Anterior cingulate cortex (tissue), 58 donors: ENCODE data around the gene DDIT3.
"Not testable (repeated sequence)": the region's sequence is repeated elsewhere in the genome, so short reads cannot be mapped to it uniquely, and the experiment has no call there.

Experiments
- DNase-seq, 58 donors: peaks; one replicate each; lab custom pipeline; 2025; lab: John Stamatoyannopoulos, UW

The DDIT3 gene, protein sequence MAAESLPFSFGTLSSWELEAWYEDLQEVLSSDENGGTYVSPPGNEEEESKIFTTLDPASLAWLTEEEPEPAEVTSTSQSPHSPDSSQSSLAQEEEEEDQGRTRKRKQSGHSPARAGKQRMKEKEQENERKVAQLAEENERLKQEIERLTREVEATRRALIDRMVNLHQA

GRCh38 chr12:57520053-57520818 lies at the start of gene DDIT3:
TSS of gene DDIT3 (minus strand) at chr12:57520514. CDS start at chr12:57517406, 3,108 bp downstream.
- DNase-seq: peak; percentile 93 to 100 (median 98)

GRCh38 chr12:57569858-57570257 lies 49.5 kb upstream of the DDIT3 start:
- no peak for DNase-seq

DNA sequence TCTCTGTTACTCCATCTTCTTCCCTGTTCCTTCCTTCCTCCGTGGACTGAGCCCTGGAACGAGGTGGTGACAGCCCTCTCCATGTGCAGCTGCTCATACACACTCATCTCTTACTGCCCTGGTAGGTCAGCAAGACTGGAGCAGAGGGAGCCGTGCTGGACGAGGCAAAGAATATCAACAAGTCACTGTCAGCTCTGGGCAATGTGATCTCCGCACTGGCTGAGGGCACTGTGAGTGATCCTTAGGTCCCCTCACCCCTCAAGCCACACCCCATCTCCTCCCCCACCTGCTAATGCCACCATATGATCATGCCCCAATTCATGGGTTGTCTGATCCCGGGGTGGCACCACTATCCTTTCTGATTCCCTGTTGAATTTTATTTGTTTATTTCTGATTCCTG lies 48.5 kb upstream of the DDIT3 start:
- DNase-seq: no peak

GRCh38 chr12:57564178-57564740 lies 43.9 kb upstream of the DDIT3 start:
- DNase-seq: no peak

- DNase-seq: no peak
These were observed 43.0 kb upstream of the DDIT3 start for GRCh38 chr12:57563358-57563757.

DNA sequence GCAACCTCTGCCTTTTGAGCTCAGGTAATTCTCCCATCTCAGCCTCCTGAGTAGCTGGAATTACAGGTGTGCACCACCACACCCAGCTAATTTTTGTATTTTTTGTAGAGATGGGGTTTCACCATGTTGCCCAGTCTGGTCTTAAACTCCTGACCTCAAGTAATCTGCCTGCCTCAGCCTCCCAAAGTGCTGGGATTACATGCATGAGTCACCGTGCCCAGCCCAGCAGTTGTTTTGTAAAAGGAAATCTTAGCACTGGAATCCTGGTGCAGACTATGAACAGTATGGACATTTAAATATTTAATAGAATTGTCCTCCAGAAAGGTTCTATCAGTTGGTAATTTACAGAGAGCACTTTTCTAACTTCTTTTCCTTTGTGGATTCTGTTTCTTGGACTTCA lies 40.8 kb upstream of the DDIT3 start:
- DNase-seq: not testable (repeated sequence)

DNA sequence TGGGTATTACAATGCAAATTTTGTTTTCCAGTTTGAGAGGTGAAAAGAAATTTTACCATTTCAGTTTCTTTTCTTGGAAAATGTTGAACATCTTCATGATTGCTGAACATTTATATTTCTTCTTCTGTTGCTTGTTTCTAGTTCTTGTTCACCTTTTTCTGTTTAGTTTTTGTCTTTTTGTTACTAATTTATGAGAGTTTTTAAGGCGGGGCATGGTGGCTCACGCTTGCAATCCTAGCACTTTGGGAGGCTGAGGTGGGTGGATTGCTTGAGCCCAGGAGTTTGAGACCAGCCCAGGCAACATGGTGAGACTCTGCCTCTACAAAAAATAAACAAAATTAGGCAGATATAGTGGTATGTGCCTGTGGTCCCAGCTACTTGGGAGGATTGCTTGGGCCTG lies 40.2 kb upstream of the DDIT3 start:
- DNase-seq: no peak

DNA sequence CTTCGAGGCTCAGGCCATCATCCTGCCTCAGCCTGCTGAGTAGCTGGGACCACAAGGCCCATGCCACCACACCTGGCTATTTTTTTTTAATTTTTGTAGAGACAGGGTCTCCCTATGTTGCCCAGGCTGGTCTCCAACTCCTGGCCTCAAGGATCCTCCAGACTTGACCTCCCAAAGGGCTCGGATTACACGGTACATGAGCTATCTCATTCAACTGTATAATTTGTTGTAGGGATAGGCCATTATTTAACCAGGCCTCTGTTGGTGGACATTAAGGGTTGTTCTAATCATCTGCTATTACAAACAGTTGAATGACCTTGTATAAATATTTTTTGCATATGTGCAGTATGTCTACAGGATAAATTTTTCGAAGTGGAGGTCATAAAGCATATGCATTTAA lies 38.5 kb upstream of the DDIT3 start:
- DNase-seq: no peak

GRCh38 chr12:57554897-57555296 lies 34.6 kb upstream of the DDIT3 start:
- no peak for DNase-seq

- no peak for DNase-seq
These were observed 34.1 kb upstream of the DDIT3 start for GRCh38 chr12:57554453-57554852.

DNA sequence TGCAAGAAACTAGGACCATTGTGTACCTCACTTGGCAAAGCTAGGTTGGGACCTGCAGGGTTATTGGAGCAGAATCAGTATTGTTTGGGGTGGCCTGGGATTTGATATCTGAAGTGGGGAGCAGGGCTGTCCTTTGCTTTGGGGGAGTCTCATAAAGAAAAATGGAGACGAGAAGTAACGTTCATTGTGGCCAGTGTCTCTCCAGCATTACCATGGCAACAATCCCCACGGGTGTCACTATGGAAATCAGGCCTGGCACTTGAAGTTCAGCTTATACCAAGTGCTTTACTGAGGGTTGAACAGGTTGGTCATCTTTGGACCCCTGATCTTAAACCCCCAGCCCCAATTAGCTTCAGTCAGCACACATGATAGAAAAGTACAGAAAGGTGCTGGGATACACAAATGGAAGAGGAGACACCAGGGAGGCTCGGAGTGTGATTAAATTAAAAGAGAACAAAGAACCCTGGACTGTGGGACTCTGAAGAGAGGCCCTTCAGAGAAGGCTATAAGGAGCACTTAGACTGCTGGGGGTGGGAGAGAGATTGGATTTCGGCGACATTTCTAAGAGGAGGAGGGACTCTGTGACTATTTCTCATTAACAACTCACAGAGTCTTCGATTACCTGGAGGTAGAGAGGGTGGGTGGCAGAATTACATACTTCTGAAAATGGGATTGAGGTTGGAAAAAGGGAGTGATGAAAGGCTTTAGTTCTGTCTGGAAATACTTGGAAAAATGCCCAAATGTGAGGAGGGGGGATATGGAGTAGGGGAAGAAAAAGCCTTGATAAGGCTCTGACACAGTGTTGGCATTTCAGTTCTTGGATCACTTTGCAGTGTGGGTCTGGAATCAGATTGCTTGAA lies 33.3 kb upstream of the DDIT3 start:
- peak in 1 of 58 donors; percentile 24 for DNase-seq

DNA sequence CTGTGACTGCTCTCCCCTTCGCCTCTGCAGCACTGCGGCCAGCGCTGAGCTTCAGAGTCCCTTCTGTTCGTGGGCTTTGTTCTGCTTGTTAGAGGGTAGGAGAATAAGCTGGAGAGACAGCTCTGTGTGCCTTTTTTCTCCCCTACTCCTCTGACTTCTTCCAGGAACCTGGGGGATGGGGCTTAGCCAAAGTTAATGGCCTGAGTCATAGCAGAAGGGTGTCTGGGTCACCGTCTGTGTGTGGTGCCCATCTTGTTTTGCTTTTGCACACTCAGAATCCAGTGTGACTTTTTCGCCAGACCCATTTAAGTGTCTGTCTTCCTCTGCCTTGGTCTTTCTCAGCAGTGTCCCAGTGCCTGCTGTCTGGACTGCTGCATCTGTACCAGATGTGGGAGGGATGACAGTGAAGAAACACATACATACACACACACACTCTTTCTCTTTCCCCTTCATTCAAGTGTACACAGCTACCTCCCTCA lies 32.6 kb upstream of the DDIT3 start:
- DNase-seq: no peak

GRCh38 chr12:57552306-57552651 lies 32.0 kb upstream of the DDIT3 start:
- DNase-seq: no peak

DNA sequence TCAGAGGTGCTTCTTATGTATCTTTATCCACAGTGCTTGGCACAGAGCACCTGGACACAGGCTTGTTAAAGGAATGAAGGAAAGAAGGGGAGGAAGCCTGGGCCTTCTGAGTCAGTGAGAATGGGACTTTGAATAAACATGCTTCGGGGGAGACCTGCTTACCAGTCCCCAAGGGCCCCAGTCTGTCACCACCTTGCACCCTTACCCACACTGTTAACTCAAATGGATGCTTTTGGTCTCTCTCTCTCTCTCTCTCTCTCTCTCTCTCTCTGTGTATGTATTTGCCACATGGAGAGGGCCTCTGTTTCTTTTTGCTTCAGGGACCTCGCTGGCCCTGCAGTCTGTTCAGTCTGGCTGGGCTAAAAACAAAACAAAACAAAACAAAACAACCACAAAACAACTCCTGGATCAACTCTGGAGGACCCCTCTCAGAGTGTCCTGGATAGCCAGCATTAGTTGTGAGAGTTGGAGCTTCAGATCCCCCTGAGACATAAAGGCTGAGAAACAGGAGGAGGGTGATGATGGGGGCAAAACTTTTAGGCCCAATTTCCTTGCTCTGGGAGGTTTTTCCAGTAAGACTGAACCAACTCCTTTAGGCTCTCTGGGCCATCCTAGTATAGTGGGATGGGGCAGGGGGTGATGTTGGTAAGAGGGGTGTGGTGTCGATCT lies 31.5 kb upstream of the DDIT3 start:
- no peak for DNase-seq

DNA sequence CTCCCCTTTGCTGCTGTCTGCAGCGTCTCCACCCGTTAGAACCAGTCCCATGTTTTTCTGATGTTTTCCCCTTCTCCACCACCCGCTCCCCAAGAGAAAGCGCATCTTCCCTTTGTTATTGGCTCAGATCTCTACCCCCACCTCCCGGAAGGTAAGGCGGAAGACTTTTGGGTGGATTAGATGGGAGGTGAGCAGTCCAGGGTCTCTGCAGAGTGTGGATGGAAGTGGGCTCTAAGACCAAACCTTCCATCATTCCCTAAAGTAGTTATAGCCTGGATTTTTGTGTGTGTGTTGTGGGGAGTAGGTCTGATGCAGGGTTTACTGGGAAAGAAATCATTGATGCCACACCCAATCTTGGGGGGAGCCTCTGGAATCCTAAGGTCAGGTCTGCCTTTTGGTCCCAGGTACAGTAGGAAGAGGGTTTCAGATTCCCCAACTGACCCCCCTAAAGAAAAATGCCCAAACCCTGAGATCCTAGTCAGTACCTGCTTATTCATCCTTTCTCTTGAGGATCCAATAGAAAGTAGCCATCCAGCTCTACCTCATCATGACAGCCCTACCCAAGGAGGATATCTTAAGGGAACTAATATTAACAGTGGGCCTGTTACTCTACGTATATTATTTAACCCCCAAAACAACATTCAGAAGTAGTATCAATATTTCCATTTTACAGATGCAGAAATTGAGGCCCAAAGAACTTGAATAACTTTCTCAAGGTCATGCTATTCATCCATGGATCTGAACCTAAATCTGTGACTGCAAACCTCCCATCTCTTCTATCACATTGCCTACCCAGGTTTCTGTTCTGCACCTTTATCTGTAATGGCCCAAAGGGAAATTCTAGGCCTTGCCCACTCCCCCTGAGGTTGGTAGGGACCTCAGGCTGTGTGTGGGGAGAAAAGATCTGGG lies 30.6 kb upstream of the DDIT3 start:
- DNase-seq: peak in 1 of 58 donors; percentile 44

GRCh38 chr12:57549909-57550640 lies 29.8 kb upstream of the DDIT3 start, which contains the start of gene KIF5A:
TSS of gene KIF5A (plus strand) at chr12:57550044. CDS start at chr12:57550272, 228 bp downstream.
- DNase-seq: peak in 51 of 58 donors; percentile 11 to 83 (median 44)

DNA sequence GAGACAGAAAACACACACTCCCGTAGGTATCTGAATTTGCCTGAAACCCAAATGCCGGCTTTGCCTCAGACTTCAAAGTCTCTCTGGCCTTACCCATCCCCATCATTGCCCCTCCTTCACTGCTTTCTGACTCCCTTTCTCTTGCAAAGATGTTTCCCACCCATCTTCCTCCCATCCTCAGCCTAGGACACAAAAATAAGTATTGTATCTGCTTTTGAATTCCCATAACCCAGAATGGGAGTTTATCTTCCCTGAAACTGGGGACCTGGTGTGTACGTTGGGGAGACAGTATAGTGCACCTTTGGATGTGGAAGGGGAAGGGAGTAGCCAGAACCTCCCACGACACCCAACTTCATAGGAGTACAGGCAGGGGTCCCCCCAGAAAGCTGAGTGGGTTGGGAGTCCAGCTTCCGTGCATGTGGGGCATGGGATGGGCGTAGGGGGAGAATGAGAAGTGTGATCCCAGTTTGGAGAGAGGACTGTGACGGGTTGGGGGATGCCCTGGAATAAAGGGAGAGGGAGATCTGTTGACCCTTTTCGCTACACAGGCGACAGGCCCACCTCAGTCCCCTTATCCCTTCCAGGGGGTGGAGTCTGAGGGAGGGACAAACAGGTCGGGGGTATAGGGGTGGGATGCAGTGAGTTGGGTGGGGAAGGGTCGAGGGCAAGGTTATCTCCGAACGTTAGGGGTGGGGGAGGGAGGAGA lies 29.0 kb upstream of the DDIT3 start:
- peak in 3 of 58 donors; percentile 1 to 61 (median 15) for DNase-seq

- DNase-seq: no peak
These were observed 28.2 kb upstream of the DDIT3 start for GRCh38 chr12:57548488-57548887.
